GM21381 (cell line): ENCODE measurements around the gene ABCA4.
"Not testable (repeated sequence)": the region's sequence is repeated elsewhere in the genome, so short reads cannot be mapped to it uniquely, and the experiment has no call there.

ENCODE experiments used
- ATAC-seq: cut with Tn5 transposase; IDR thresholded peaks from one replicate; pipeline ENCODE4 v1.9.1; 2021; ENCODE audit warnings: mild to moderate bottlenecking, moderate library complexity; ENCODE audit not compliant: unreplicated experiment

ABCA4 gene

DNA sequence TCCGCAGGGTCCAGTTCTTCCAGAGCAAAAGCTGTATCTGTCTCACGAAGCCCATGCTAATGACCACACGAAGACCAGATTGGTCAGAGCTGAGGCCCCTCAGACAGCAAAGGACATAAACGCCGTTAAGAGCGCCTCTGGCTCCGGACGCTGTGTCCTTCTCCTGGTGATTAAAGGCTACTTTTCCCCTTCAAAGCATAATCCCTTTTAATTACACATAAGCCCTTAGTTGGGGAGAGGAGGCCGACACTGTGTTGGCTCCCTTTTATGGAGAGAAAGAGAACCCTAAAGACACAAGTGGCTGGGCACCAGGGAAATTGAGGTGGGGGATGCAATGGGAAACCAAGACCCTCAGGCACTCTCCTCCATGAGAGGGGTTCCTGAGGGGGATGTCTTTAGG is at the start of gene ABCA4:
TSS of gene ABCA4 (minus strand) at position 158 of the 400 bp plus-strand sequence. CDS start at position 55, 103 bp downstream.
- ATAC-seq, result no peak

DNA sequence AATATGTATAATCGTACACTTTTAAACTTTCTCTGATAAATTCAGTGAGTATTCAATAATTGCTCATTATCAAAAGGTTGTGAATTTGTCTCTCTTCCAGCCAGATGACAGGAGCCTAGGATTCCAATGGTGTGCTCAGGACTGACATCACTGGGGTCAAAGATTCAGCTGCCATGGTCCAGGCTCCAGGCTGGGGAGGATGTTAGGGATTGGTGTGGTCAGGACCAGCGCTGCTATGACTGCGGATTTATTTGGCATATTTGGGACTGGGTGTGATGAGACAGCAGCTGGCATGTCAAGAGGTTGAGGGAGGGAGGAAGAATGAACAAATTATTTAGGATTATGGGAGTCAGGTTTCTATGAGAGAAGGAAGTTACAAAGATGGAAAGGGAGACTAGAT is 48.2 kb upstream of the ABCA4 start:
- ATAC-seq, result no peak

DNA sequence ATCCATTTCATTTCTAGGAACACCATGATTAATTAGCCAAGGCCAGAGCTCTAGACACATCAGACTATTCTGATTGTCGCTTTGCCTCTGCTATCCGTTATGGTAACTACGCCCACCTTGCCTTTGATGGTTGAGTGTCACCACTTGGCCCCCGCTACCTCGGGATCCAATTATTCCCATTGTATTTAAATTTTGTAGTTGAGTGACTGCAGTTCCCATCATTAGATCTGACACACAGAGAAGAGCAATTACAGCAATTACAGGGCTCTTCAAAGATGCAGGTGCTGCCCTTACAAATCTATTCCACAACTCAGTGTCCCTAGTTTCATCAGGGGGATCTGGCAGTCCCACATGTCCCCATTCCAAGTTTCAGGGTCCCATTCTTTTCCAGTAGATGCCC is 44.9 kb upstream of the ABCA4 start:
- no peak for ATAC-seq

DNA sequence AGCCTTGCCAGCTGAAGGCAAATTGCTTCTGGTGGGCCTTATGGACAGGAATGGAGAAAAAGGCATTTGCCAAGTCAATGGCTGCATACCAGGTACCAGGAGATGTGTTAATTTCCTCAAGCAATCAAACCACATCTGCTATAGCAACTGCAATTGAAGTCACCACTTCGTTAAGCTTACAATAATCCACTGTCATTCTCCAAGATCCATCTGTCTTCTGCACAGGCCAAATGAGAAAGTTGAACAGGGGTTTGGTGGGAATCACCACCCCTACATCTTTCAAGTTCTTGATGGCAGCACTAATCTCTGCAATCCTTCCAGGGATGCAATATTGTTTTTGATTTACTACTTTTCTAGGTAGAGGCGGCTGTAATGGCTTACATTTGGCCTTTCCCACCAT is 43.9 kb upstream of the ABCA4 start:
- not testable (repeated sequence) for ATAC-seq

DNA sequence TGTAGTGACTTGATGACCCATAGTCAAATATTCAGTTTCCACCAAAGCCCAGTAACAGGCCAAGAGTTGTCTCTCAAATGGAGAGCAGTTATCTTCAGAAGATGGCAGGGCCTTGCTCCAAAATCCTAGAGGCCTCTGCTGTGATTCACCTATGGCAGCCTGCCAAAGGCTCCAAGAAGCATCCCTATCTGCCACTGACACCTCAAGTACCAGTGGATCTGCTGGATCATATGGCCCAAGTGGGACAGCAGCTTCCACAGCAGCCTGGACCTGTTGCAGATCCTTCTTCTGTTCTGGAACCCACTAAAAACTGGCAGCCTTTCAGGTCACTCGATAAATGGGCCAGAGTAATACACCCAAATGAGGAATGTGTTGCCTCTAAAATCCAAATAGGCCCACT is 43.2 kb upstream of the ABCA4 start:
- ATAC-seq, result not testable (repeated sequence)

DNA sequence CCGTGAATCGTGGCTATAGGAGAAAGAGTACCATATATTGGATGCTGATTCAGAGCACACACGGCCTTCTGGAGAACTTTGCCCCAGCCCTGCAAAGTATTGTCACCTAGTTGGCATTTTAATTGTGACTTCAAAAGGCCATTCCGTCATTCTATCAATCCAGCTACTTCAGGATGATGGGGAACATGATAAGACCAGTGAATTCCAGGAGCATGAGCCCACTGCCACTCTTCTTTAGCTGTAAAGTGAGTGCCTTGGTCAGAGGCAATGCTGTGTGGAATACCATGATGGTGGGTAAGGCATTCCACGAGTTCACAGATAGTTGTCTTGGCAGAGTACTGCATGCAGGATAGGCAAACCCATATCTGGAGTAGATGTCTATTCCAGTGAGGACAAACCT is 42.3 kb upstream of the ABCA4 start:
- not testable (repeated sequence) for ATAC-seq

DNA sequence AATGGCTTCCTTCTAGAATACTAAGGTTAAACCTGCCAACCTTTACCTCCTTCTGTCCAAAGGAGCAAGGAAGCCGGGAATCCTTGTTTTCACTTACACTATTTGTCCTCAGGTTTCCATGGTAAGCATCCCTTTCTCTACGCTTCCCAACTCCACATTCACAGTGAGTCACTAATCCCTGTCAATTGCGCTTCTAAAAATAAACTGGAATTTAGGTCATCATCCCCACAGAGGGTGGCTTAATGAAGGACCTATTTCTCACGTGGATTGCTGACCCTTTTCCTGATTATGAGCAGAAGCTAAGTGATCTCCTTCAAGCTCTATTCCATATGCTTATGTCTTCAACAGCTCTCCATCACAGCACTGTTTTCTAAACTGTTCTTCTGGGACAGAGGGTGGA is 39.9 kb upstream of the ABCA4 start:
- ATAC-seq, result no peak

DNA sequence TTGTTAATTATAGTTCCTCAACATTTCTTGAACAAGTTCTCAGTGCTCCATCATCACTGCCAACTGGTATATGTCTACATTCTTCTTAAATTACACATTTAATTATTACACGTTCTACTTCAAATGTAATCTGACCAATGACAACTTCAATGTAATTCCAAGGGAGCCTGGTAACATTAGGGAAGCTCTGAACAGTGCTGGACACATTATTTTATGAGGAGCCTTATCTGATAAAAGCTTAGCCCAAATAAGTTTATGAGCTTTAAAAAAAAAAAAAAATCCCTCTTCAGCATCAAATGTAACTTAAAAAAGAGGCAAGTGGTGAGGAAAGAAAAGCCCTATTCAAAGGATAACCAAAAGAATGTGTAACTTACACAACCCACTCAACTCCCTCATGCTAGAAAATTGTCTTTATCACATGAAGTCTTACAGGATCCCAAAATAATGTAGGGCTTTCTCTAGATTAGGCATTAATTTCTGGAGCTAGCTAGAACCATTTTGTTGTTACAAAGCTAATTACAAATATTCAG is 35.2 kb upstream of the ABCA4 start:
- no peak for ATAC-seq

DNA sequence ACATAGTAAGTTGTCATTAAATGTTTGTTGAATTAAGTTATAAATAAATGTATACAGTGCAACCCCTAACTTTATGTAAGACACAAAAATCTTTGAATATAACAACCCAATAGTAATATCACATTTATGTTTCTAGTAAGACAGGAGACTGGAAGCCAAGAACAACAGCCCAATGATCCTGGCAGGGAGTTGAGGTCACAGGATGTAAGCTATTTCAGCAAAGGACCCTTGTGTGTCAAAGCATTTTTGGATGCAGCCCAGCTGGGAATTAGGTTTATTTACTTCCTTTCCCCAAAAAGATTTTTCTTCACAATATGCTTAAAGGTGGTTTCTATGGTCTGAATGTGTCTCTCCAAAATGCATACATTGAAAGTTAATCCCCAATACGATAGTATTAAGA is 34.0 kb upstream of the ABCA4 start:
- ATAC-seq, result no peak

DNA sequence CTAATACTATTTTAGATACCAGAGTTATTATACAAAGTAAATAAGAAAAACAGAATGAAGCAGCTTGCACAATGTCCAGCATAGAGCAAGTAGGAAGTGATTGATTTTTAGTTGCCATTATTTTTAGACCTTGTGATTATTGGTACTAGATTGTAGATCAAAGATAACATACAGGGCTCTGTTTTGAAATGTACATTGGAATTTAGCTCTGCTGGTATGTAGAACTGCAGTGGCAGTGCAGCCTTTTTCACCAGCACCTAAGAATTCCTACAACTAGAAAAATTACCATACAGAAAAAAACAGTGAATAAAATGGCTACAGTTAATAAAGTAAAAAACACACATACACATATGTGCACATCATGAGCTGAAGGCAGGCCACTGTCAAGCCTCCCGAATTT is 32.2 kb upstream of the ABCA4 start:
- no peak for ATAC-seq

DNA sequence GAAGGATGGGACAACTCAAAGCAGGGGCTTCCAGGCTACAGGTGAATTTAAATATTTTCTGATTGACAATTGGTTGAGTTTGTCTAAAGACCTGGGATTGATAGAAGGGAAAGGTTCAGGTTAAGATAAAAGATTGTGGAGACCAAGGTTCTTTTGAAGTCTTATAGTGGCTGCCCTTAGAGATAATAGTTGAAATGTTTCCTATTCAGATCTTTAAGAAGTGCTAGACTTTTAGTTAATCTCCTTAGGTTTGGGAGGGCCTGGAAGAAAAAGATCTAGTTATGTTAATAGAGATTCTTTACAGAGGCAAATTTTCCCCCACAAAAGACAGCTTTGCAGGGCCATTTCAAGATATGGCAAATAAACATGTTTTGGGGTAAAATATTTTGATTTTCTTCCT is 28.2 kb upstream of the ABCA4 start:
- not testable (repeated sequence) for ATAC-seq

DNA sequence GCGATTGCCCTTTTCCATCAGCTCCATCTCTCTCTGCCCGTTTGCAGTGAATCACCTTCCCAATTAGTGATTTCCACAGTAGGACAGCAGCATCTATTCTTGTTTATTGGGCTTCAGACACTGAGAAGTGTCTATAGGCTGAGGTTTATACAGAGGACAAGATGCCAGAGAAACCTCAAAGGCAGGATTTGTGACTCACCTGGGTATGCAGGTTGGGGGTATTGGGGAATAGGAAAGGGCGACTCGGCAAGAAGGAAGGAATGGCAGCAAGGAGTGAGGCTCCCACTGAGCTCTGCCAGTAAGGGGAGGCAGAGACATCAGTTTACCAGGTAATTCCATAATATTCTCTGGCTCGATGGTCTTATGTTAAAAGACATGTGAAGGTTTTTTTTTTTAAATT is 25.3 kb upstream of the ABCA4 start:
- ATAC-seq, result no peak

DNA sequence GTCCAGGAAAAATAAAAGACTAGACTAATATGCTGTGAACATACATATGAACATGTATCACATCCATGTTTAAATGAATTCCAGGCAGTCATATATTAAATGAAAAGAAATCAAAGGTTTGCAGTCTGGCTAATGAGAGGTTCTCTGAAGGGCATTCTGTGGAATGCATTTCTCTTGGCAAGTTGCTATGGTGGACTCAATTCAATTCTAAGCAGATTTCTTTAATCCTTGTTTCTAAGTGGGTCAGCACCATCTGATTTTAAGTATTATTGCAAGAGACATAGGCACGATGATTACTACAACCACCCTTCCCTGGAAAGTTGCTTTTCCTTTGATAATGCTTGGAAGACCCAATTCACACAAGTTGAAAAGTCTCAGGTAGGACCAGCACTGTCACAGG is 23.9 kb upstream of the ABCA4 start:
- no peak for ATAC-seq

DNA sequence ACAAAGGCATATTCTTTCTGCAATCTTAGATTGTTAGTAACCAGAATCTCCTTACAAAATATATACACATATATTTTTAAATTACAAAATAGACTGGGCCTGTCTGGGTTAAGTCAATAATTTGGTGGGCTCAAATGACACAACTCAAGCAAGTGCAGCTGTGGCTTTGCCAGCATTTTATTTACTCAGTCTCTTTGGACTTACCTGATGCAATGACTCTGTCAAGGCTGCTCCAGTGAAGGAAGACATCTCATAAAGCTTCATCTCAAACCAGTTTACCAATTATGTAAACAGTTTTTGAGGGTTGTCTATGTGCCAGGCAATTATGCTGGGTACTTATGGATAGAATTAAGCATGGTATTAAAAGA is 22.8 kb upstream of the ABCA4 start:
- no peak for ATAC-seq

DNA sequence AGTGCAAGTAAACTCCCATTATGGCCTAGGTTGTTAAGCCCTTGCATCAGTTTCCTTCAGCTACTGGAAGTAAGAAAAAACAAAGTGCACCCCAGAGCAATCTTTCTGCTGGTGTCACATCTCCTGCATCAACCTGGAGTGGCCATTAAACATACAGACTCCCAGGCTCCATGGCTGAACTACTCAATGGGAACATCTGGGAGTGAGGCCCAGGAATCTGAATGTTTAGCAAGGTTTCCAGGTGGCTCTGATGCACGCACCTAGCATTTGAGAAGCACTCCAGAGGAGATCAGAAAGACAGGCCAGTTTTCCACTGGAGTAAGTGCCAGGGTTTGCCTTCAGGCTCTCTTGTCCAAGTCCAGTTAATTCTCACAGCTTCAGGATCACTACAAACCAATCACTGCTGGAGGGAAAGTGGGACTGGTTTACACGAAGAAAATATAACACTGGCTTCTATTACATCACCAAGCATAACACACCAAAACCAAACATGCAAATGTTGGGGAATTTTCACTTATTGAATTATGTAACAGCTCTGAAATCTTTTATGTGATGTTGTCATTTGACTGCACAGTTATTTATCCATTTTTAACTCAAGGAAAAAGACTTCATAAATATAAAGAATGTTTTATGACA is 22.3 kb upstream of the ABCA4 start:
- no peak for ATAC-seq

DNA sequence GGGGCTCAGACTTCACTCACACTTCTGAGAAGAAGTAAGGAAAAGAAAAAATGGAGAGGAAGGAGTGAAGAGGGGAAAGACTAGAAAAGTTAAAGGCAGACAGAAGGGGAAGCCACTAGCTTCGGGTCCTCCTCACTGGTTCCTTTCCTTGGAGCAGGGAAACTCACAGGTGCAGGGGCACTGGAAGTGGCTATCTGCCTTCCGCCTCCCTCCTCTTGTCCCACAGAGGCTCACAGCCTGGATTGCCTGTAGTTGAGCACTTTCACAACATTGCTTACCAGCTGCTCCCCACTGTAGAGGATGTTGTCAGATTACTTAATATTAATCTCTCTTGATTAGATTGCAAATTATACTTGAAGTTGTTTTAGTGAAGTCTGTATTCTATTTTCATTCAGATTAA is 21.6 kb upstream of the ABCA4 start:
- ATAC-seq, result no peak

DNA sequence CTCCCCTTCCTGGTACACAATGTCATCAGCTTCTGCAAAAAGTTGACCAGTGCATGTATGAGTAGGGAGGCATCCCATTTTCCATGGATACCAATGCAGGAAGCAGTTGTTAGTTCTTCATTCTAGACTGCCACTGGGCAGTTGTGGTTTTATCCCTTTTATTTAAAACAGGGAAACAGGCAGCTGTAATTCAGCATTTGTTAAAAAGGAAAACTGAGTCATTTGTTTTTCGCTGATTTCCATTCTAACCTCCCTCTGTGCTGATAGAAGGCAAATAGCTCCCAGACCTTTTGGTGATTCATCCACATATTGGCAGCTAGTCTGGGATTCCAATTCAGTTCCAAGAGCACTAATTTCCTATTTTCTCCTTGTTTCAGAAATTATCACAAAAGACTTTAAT is 21.1 kb upstream of the ABCA4 start:
- ATAC-seq, result no peak

DNA sequence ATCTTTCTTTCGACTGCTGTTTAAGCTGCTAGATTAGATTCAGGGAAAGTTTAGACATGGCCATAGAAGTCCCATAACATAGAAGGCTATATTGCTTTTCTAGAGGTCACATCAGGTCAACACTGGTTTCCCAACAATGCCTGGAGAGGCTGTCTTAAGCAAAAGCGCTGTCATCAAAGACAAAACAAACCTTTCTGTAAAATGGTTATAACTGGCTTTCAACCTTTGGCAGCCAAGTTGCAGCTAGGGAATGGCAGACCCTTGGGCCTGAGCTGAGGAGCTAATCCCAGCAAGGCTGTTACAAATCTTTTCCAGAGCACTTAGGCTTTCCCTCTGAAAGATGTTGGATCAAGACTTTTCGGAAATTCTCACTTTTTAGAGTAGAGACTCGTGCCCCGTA is 11.2 kb upstream of the ABCA4 start:
- no peak for ATAC-seq

DNA sequence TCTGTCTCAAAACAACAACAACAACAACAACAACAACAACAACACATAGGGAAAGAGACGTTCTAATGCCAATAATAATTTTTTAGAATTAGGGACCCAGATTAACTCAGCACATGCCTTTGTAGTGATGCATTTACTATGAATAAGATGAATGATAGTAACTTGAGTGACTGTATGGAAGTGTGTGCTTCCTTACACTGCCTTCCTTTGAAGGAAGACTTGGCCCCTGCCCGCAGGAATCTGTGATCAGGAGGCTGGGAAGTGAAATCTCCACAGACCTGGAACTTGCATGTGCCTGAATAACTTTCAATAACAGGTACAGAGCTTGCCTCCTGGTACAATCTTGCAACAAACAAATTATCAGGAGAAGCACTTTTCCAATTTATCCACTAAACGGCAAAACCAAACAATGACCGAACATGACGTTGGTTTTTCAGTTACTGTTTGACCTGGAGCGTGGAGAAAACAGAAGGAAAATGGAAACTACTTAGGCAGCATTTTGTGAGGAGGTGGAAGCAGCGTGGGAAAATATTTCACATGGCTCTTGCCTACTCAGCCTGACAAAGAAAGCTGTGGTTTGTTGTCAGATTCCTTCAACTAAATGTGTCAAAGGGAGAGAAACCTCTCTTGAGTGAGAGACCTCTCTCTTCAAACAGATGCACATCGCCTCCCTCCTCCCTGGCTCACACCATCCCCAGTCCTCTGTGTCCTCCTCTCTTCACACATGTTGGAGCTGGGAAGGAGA is 10.1 kb upstream of the ABCA4 start:
- ATAC-seq, result no peak

DNA sequence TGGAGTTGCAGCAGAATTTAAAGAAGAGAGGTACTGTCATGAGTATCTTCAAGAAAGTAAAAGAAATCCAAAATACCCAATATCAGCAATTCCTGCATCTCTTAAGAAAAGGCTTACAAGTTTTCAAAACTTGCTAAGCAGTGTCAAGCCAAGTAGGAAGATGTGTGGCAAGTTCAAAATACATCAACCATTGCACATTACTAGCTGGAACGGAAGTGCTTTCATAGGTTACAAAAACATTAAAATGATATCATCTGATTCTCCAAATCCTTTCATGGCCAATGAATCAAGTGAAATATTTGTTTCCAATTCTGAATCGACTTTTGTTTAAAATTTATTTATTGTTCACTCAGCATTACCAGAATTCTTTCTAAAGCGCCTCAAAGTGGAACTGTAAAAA is 5.7 kb upstream of the ABCA4 start:
- no peak for ATAC-seq

DNA sequence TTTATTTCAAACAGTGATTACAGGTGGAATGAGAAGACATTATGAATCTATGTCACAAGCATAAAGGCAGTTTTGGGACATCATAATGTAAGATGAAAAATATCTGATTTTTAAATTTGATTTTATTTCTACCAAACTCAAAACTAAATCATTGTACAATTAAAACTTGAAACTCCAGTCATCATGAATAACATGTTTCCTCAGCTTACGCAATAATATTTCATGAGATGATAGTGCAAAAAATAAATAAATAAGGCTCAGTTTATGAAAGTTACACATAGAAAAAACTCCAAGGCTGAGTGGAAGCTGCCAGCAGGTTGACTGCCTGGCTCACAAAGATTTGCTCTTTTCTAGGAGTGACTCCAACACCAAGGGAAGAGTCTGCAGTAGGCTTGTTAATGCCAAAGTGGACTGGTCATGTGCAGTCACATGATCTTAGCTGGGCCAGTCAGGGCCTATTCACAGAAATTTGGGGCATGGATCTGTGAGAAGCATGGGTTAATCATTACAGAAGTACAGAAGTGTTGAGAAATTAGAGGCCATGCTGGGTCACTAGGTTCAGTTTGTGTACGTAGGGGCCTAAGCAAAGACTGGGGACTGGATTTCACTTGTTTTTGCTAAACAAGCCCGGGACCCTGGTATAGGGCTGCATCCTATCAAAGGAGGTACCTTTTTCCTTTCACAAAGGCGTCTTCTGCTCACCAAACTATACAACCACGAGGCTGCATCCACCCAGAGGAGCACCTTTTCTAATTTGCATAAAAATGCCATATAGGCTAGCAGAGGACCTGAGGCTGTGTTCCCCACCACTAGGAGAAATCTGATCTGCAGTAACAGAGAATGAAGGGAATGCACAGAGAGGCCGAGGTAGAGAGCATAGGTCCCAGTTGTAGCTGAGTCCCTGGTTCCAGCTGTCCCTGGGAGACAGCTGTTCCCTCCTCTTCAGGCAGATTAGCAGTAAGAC is 4.9 kb upstream of the ABCA4 start:
- no peak for ATAC-seq
